ENCODE measurements around the gene KRTAP13-3. TPM values are rescaled to one million over a fixed set of nuclear protein-coding genes. Genes with fewer than 3 reads are reported as not detected.

The KRTAP13-3 gene
- total and polyA plus RNA-seq, 3 experiments from 2014 or later = not detected

DNA sequence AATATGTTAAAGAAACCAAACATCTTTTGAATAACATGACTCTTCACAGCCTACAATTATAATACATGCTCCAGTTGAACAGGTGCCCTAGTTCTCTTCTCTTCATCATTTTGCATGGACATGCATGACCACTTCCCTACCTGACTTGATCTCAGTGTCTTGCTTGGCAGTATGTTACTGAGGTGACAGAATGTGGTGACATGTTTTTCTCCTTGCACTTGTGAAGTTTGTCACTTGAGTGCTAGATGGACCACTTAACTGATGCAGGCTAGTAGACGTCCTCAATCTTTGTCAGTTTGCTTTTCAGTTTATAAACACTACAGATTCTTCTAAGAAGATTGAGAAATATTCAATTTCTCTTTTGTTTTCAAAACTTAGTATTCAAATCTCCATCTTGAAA is 43.5 kb downstream of the KRTAP13-3 start:
- H3K4me3 Mint-ChIP-seq = no peak overlapping the region
- CTCF ChIA-PET = no interaction called here
- H3K27ac Mint-ChIP-seq = no peak overlapping the region
- Histone ChIP-seq H3K27ac (ENCODE audit: low read depth, low read length) (no peak overlapping the region), H3K9me3 (ENCODE audit: low read length) (no peaks in the 10 kb centered on the region), H3K27me3 (ENCODE audit: insufficient read depth, low read length, poor library complexity, severe bottlenecking) (no peaks in the 10 kb centered on the region), H3K4me3 (ENCODE audit: low read length) (no peak overlapping the region), H3K4me1 (ENCODE audit: insufficient read depth, low read length) (no peaks in the 10 kb centered on the region), H3K36me3 (ENCODE audit: insufficient read depth, low read length) (no peaks in the 10 kb centered on the region)
- no peaks in the 10 kb centered on the region for H3K36me3 Mint-ChIP-seq
- peaks cover 0 to 2% of the 10 kb centered on the region in 2 donors for H3K27me3 Mint-ChIP-seq
- DNase-seq = no peak
- POLR2A ChIA-PET = no interaction called here
- no peaks in the 10 kb centered on the region for H3K4me1 Mint-ChIP-seq
- H3K9me3 Mint-ChIP-seq = peaks cover 2 to 6% (median 4%) of the 10 kb centered on the region in 5 donors

Other genes starting within 250 kb of the KRTAP13-3 start
- not detected for gene CLDN8, start 209.8 kb downstream of the KRTAP13-3 start, total RNA-seq
- gene CLDN8, start 209.8 kb downstream of the KRTAP13-3 start, polyA plus RNA-seq = not detected
- gene KRTAP24-1, start 143.0 kb downstream of the KRTAP13-3 start, total RNA-seq = not detected
- not detected for gene KRTAP24-1, start 143.0 kb downstream of the KRTAP13-3 start, polyA plus RNA-seq
- gene KRTAP25-1, start 136.4 kb downstream of the KRTAP13-3 start, total RNA-seq = not detected
- gene KRTAP25-1, start 136.4 kb downstream of the KRTAP13-3 start, polyA plus RNA-seq = not detected
- gene KRTAP26-1, start 105.6 kb downstream of the KRTAP13-3 start, total RNA-seq = not detected
- gene KRTAP26-1, start 105.6 kb downstream of the KRTAP13-3 start, polyA plus RNA-seq = not detected
- gene KRTAP27-1, start 88.2 kb downstream of the KRTAP13-3 start, total RNA-seq = not detected
- not detected for gene KRTAP27-1, start 88.2 kb downstream of the KRTAP13-3 start, polyA plus RNA-seq
- not detected for gene KRTAP23-1, start 77.3 kb downstream of the KRTAP13-3 start, total RNA-seq
- gene KRTAP23-1, start 77.3 kb downstream of the KRTAP13-3 start, polyA plus RNA-seq = not detected
- gene KRTAP13-2, start 53.7 kb downstream of the KRTAP13-3 start, total RNA-seq = not detected
- not detected for gene KRTAP13-2, start 53.7 kb downstream of the KRTAP13-3 start, polyA plus RNA-seq
- gene KRTAP13-1, start 29.9 kb downstream of the KRTAP13-3 start, total RNA-seq = not detected
- not detected for gene KRTAP13-1, start 29.9 kb downstream of the KRTAP13-3 start, polyA plus RNA-seq
- gene KRTAP13-4, start 4.3 kb upstream of the KRTAP13-3 start, total RNA-seq = not detected
- gene KRTAP13-4, start 4.3 kb upstream of the KRTAP13-3 start, polyA plus RNA-seq = not detected
- not detected for gene KRTAP15-1, start 14.3 kb upstream of the KRTAP13-3 start, total RNA-seq
- gene KRTAP15-1, start 14.3 kb upstream of the KRTAP13-3 start, polyA plus RNA-seq = not detected
- gene KRTAP19-1, start 54.4 kb upstream of the KRTAP13-3 start, total RNA-seq = not detected
- gene KRTAP19-1, start 54.4 kb upstream of the KRTAP13-3 start, polyA plus RNA-seq = not detected
- gene KRTAP19-2, start 61.5 kb upstream of the KRTAP13-3 start, total RNA-seq = not detected
- gene KRTAP19-2, start 61.5 kb upstream of the KRTAP13-3 start, polyA plus RNA-seq = not detected
- gene KRTAP19-3, start 66.1 kb upstream of the KRTAP13-3 start, total RNA-seq = not detected
- not detected for gene KRTAP19-3, start 66.1 kb upstream of the KRTAP13-3 start, polyA plus RNA-seq
- not detected for gene KRTAP19-4, start 71.2 kb upstream of the KRTAP13-3 start, total RNA-seq
- not detected for gene KRTAP19-4, start 71.2 kb upstream of the KRTAP13-3 start, polyA plus RNA-seq
- not detected for gene KRTAP19-5, start 76.2 kb upstream of the KRTAP13-3 start, total RNA-seq
- not detected for gene KRTAP19-5, start 76.2 kb upstream of the KRTAP13-3 start, polyA plus RNA-seq
- gene KRTAP19-6, start 115.9 kb upstream of the KRTAP13-3 start, total RNA-seq = not detected
- gene KRTAP19-6, start 115.9 kb upstream of the KRTAP13-3 start, polyA plus RNA-seq = not detected
- not detected for gene KRTAP19-7, start 135.4 kb upstream of the KRTAP13-3 start, total RNA-seq
- not detected for gene KRTAP19-7, start 135.4 kb upstream of the KRTAP13-3 start, polyA plus RNA-seq
- not detected for gene KRTAP22-2, start 164.5 kb upstream of the KRTAP13-3 start, total RNA-seq
- not detected for gene KRTAP22-2, start 164.5 kb upstream of the KRTAP13-3 start, polyA plus RNA-seq
- gene KRTAP6-3, start 166.5 kb upstream of the KRTAP13-3 start, total RNA-seq = not detected
- gene KRTAP6-3, start 166.5 kb upstream of the KRTAP13-3 start, polyA plus RNA-seq = not detected
- not detected for gene KRTAP6-2, start 173.0 kb upstream of the KRTAP13-3 start, total RNA-seq
- not detected for gene KRTAP6-2, start 173.0 kb upstream of the KRTAP13-3 start, polyA plus RNA-seq
- not detected for gene KRTAP22-1, start 175.2 kb upstream of the KRTAP13-3 start, total RNA-seq
- not detected for gene KRTAP22-1, start 175.2 kb upstream of the KRTAP13-3 start, polyA plus RNA-seq
- gene KRTAP6-1, start 188.0 kb upstream of the KRTAP13-3 start, total RNA-seq = not detected
- not detected for gene KRTAP6-1, start 188.0 kb upstream of the KRTAP13-3 start, polyA plus RNA-seq
- gene KRTAP20-1, start 190.5 kb upstream of the KRTAP13-3 start, total RNA-seq = not detected
- not detected for gene KRTAP20-1, start 190.5 kb upstream of the KRTAP13-3 start, polyA plus RNA-seq
- not detected for gene KRTAP20-4, start 194.7 kb upstream of the KRTAP13-3 start, total RNA-seq
- gene KRTAP20-4, start 194.7 kb upstream of the KRTAP13-3 start, polyA plus RNA-seq = not detected
- gene KRTAP20-2, start 209.3 kb upstream of the KRTAP13-3 start, total RNA-seq = not detected
- gene KRTAP20-2, start 209.3 kb upstream of the KRTAP13-3 start, polyA plus RNA-seq = not detected
- not detected for gene KRTAP20-3, start 216.9 kb upstream of the KRTAP13-3 start, total RNA-seq
- gene KRTAP20-3, start 216.9 kb upstream of the KRTAP13-3 start, polyA plus RNA-seq = not detected

Measured in CD8-positive, alpha-beta memory T cell (primary cell).